NB4 (cell line): ENCODE results near the gene DARS1.

Source experiments
- CTCF ChIP-seq: IDR thresholded peaks from one replicate; pipeline ENCODE4 v1.5.1; 2012; ENCODE audit warnings: low read depth, low read length
- POLR2A ChIP-seq: IDR thresholded peaks from 2 replicates; pipeline ENCODE4 v1.6.1; 2011; ENCODE audit warnings: mild to moderate bottlenecking; ENCODE audit not compliant: insufficient read length; ENCODE audit errors: extremely low read depth

- TF ChIP-seq CTCF (no peak), POLR2A (no peak)
These were observed 79.7 kb downstream of the DARS1 start for GRCh38 chr2:135905679-135906078.
